UCSD-AML1 (cell line): Measurements from ENCODE around the gene CACTIN.
"Not testable (repeated sequence)": the region's sequence is repeated elsewhere in the genome, so short reads cannot be mapped to it uniquely, and the experiment has no call there.

Experiments
- DNase-seq: peaks from one replicate; lab custom pipeline; 2025; ENCODE audit not compliant: unreplicated experiment; lab: John Stamatoyannopoulos, UW

The CACTIN gene

GRCh38 chr19:3626473-3627350, at the start of gene CACTIN:
CACTIN (minus strand) TSS chr19:3626790; CDS start chr19:3626762, 28 bp downstream.
- peak; percentile 99 for DNase-seq

- no peak for DNase-seq
These were observed 48.4 kb upstream of the CACTIN start for GRCh38 chr19:3674784-3675543.

- DNase-seq: no peak
These were observed 47.2 kb upstream of the CACTIN start for GRCh38 chr19:3673506-3674439.

- peak; percentile 66 for DNase-seq
These were observed 46.4 kb upstream of the CACTIN start for GRCh38 chr19:3672993-3673392.

GRCh38 chr19:3672575-3672948, 46.0 kb upstream of the CACTIN start:
- DNase-seq: no peak

- DNase-seq: peak; percentile 63
These were observed 45.3 kb upstream of the CACTIN start for GRCh38 chr19:3671680-3672574.

GRCh38 chr19:3670796-3671679, 44.4 kb upstream of the CACTIN start:
- peak; percentile 39 for DNase-seq

- DNase-seq: no peak
These were observed 43.6 kb upstream of the CACTIN start for GRCh38 chr19:3669947-3670795.

GRCh38 chr19:3669082-3669946, 42.7 kb upstream of the CACTIN start:
- DNase-seq: no peak

GRCh38 chr19:3668331-3669081, 41.9 kb upstream of the CACTIN start:
- DNase-seq: no peak

GRCh38 chr19:3667766-3668165, 41.2 kb upstream of the CACTIN start:
- no peak for DNase-seq

- no peak for DNase-seq
These were observed 40.5 kb upstream of the CACTIN start for GRCh38 chr19:3667037-3667638.

GRCh38 chr19:3666545-3666856, 39.9 kb upstream of the CACTIN start:
- DNase-seq: not testable (repeated sequence)

- DNase-seq: peak; percentile 60
These were observed 39.3 kb upstream of the CACTIN start for GRCh38 chr19:3665681-3666544.
